K562 (cell line): Measurements from ENCODE around the gene TAL1. TPM values are rescaled to one million over a fixed set of nuclear protein-coding genes. Genes with fewer than 3 reads are reported as not detected.

ENCODE experiments used
- C11orf30 ChIP-seq: fragments of 450-650 bp; IDR thresholded peaks from 2 replicates; pipeline ENCODE4 v1.6.1; 2016; ENCODE audit warnings: low read depth, mild to moderate bottlenecking
- KDM4B ChIP-seq, 2 experiments: fragments of 450-650 bp in 1 of 2; sonication (generic) in 1 of 2; IDR thresholded peaks; 2 replicates each; pipeline ENCODE4 v1.6.1; 2016 to 2017; ENCODE audit warnings: borderline replicate concordance in 2 of 2, antibody characterized with exemption in 1 of 2, low read depth in 1 of 2, mild to moderate bottlenecking in 1 of 2
- KLF13 ChIP-seq: fragments of 450-650 bp; IDR thresholded peaks from 2 replicates; pipeline ENCODE4 v1.6.1; 2016; ENCODE audit warnings: missing genetic modification characterization, low read depth, mild to moderate bottlenecking, missing compliant biosample characterization, moderate library complexity, borderline replicate concordance
- NCOA6 ChIP-seq: fragments of 450-650 bp; IDR thresholded peaks from 2 replicates; pipeline ENCODE4 v1.6.1; 2017; ENCODE audit warnings: mild to moderate bottlenecking
- TEAD2 ChIP-seq: fragments of 450-650 bp; IDR thresholded peaks from 2 replicates; pipeline ENCODE4 v1.6.1; 2016; ENCODE audit warnings: missing genetic modification characterization, control low read depth, missing compliant biosample characterization
- TSHZ1 ChIP-seq: fragments of 250-450 bp; sonication (Bioruptor Pico); IDR thresholded peaks from 2 replicates; pipeline ENCODE4 v1.4.0; 2020; ENCODE audit warnings: mild to moderate bottlenecking, moderate library complexity
- ZNF518B ChIP-seq: fragments of 250-450 bp; sonication (Bioruptor Pico); IDR thresholded peaks from 2 replicates; pipeline ENCODE4 v1.5.0; 2021; ENCODE audit warnings: mild to moderate bottlenecking, moderate library complexity
- ZNF583 ChIP-seq: fragments of 250-450 bp; sonication (Bioruptor Pico); IDR thresholded peaks from 2 replicates; pipeline ENCODE4 v1.4.0; 2020
- ZNF589 ChIP-seq: fragments of 200-800 bp; sonication (Bioruptor generic); IDR thresholded peaks from 2 replicates; pipeline ENCODE4 v1.6.1; 2016; ENCODE audit warnings: low read depth, missing genetic modification characterization, missing compliant biosample characterization
- polyA plus RNA-seq, 8 experiments: library from polyadenylated mRNA; depleted of rRNA in 4 of 8; stranded (reverse) in 5 of 8; unstranded in 3 of 8; fragments of >200 nt; fragmentation: Nextera tagmentation in 2 of 8; fragmentation: Illumina TruSeq in 1 of 8; extraction: Ambion mirVana in 2 of 8; extraction: Trizol in 1 of 8; gene quantifications; 2 replicates each; pipeline versions ENCODE4 v1.2.1 to v1.2.3, GENCODE V29; 2011 to 2014; ENCODE audit warnings: inconsistent platforms in 1 of 8, missing spikeins in 1 of 8
- total RNA-seq, 7 experiments: library from RNA; depleted of rRNA in 6 of 7; stranded (reverse); fragments of >200 nt in 6 of 7; fragmentation: Illumina TruSeq in 2 of 7; extraction: Trizol in 2 of 7; gene quantifications; 2 replicates each; pipeline versions ENCODE4 v1.2.1 to v1.2.3, GENCODE V29; 2011 to 2021; ENCODE audit warnings: low replicate concordance in 1 of 7
- TF ChIP-seq, protein P1 (sequence below): sonication (generic); formaldehyde crosslinking; IDR thresholded peaks from 2 replicates; pipeline ENCODE4 v1.8.1; 2023; ENCODE audit warnings: missing genetic modification reagents, mild to moderate bottlenecking, borderline replicate concordance

TAL1 gene
- total and polyA plus RNA-seq, 9 of the 15 experiments (the other 6 are each of a cell fraction or from before 2014, with no cell fraction given): 18.5 to 106 (median 59.7) TPM

DNA sequence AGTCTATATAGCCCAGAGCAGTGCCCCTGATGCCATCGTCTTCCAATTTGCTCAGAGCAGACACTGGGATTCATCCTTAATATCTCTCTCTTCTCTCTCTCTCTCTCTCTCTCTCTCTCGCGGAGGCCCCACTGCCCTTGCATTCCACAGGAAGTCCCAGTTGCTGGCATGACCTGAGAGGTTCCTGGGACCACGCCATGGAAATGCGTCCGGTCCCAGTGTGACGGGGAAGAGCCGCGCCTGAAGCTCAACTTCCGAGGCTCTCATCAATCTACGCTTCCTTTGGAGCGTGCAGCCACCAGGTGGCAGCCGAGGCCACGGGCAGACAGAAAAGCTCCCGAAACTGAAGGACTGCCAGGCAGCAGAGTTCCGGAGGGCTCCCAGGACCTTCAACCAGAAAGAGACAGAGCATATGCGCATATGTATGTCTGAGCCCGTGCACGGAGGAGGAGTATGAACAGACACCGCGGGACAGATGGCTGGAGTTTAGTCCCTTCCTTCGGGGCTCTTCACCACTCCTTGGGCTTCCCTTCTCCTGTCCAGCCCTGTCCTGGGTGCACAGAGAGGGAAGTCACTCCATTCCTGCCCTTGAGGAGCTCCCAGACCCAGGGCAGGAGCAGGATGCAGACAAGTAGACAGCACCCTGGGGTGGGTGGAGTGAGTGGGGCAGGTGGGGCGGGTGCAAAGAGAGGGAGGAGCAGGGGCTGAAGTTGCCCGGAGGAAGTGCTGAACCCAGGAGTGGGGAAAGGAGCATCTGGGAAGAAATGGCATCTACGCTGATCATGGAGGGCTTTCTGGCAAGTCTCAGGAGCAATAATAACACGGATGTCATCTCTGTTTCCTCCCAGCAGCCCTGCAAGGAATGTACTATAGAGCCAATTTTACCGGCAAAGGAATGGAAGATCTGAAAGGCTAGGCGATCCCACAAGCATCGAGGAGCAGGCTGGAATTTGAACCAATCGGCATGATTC is 52.7 kb downstream of the TAL1 start (continued):
- TF ChIP-seq, protein P1, sequence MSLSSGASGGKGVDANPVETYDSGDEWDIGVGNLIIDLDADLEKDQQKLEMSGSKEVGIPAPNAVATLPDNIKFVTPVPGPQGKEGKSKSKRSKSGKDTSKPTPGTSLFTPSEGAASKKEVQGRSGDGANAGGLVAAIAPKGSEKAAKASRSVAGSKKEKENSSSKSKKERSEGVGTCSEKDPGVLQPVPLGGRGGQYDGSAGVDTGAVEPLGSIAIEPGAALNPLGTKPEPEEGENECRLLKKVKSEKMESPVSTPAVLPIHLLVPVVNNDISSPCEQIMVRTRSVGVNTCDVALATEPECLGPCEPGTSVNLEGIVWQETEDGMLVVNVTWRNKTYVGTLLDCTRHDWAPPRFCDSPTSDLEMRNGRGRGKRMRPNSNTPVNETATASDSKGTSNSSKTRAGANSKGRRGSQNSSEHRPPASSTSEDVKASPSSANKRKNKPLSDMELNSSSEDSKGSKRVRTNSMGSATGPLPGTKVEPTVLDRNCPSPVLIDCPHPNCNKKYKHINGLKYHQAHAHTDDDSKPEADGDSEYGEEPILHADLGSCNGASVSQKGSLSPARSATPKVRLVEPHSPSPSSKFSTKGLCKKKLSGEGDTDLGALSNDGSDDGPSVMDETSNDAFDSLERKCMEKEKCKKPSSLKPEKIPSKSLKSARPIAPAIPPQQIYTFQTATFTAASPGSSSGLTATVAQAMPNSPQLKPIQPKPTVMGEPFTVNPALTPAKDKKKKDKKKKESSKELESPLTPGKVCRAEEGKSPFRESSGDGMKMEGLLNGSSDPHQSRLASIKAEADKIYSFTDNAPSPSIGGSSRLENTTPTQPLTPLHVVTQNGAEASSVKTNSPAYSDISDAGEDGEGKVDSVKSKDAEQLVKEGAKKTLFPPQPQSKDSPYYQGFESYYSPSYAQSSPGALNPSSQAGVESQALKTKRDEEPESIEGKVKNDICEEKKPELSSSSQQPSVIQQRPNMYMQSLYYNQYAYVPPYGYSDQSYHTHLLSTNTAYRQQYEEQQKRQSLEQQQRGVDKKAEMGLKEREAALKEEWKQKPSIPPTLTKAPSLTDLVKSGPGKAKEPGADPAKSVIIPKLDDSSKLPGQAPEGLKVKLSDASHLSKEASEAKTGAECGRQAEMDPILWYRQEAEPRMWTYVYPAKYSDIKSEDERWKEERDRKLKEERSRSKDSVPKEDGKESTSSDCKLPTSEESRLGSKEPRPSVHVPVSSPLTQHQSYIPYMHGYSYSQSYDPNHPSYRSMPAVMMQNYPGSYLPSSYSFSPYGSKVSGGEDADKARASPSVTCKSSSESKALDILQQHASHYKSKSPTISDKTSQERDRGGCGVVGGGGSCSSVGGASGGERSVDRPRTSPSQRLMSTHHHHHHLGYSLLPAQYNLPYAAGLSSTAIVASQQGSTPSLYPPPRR (CRISPR knock-in tag): no peak
- TF ChIP-seq TSHZ1 (CRISPR knock-in tag) (no peak), C11orf30 (peak; percentile 98), KLF13 (tag) (no peak), TEAD2 (tag) (peak; percentile 47; the same call in 1 of the 2 replicates), ZNF518B (CRISPR knock-in tag) (no peak), ZNF589 (CRISPR knock-in tag) (peak; percentile 69), NCOA6 (no peak), KDM4B (IDR thresholded peaks at IDR 0.05; ENCODE audit: borderline replicate concordance in 2 of 2, low read depth in 1 of 2) (no peak), ZNF583 (no peak)
